Panc1 (cell line): Measurements from ENCODE around the gene TRPV6. TPM values are rescaled to one million over a fixed set of nuclear protein-coding genes. Genes with fewer than 3 reads are reported as not detected.

Source experiments
- ATAC-seq: fragments of 200-7000 bp; cut with Tn5 transposase; 2 replicates; pipeline ENCODE4 v1.9.1; 2020; ENCODE audit warnings: mild to moderate bottlenecking, moderate library complexity
- BruUV-seq: library from RNA; stranded (reverse); fragments of 400-500 nt; replicated peaks from 2 replicates; lab custom pipeline; 2021; lab: Mats Ljungman, UMichigan
- CTCF ChIA-PET: fragments of 300-600 bp; sonication (Branson Sonifier 250); formaldehyde crosslinking; loops from one replicate; lab custom pipeline; 2022; ENCODE audit warnings: antibody characterized with exemption; lab: Charles Lee
- POLR2A ChIA-PET: fragments of 300-600 bp; sonication (Branson Sonifier 250); formaldehyde crosslinking; loops from one replicate; lab custom pipeline; 2022; ENCODE audit warnings: antibody characterized with exemption; lab: Charles Lee
- DNase-seq: peaks from one replicate; pipeline ENCODE4 v3.0.0-alpha.2; 2010; ENCODE audit warnings: low read depth, low spot score
- H3K27ac ChIP-seq: 2 replicates; pipeline ENCODE4 v1.5.1; 2011; ENCODE audit warnings: mild to moderate bottlenecking, low read length, inconsistent platforms
- H3K27me3 ChIP-seq: fragments of 200-500 bp; sonication (Bioruptor generic); 2 replicates; pipeline ENCODE4 v1.6.0; 2014; ENCODE audit warnings: low read length, inconsistent platforms; ENCODE audit not compliant: control insufficient read depth, insufficient read depth
- H3K36me3 ChIP-seq: fragments of 200-500 bp; sonication (Bioruptor generic); 2 replicates; pipeline ENCODE4 v1.5.1; 2014; ENCODE audit warnings: inconsistent platforms, mild to moderate bottlenecking, low read length, moderate library complexity; ENCODE audit not compliant: control insufficient read depth, insufficient read depth
- H3K4me1 ChIP-seq: 2 replicates; pipeline ENCODE4 v1.5.1; 2011; ENCODE audit warnings: inconsistent platforms, mild to moderate bottlenecking, low read length, moderate library complexity; ENCODE audit not compliant: control insufficient read depth, insufficient read depth
- H3K4me3 ChIP-seq, 2 experiments: 2 replicates each; pipeline ENCODE4 v1.5.1; 2011 to 2012; ENCODE audit warnings: low read depth in 2 of 2, low read length in 2 of 2, mild to moderate bottlenecking in 2 of 2, inconsistent platforms in 1 of 2, moderate library complexity in 1 of 2
- H3K9me3 ChIP-seq: fragments of 200-500 bp; sonication (Bioruptor generic); 2 replicates; pipeline ENCODE4 v1.5.1; 2014; ENCODE audit warnings: low read depth, mild to moderate bottlenecking, inconsistent platforms, low read length, moderate library complexity; ENCODE audit not compliant: control insufficient read depth, insufficient read depth
- POLR2AphosphoS5 ChIP-seq: IDR thresholded peaks from 2 replicates; pipeline ENCODE4 v1.6.1; 2012; ENCODE audit warnings: mild to moderate bottlenecking, low read depth, low read length, moderate library complexity
- REST ChIP-seq, 2 experiments: IDR thresholded peaks; 2 replicates each; pipeline ENCODE4 v1.6.1; 2011 to 2012; ENCODE audit warnings: low read depth in 2 of 2, control low read depth in 1 of 2, low read length in 1 of 2, mild to moderate bottlenecking in 1 of 2, moderate library complexity in 1 of 2; ENCODE audit not compliant: insufficient read depth in 1 of 2
- SIN3A ChIP-seq: IDR thresholded peaks from 2 replicates; pipeline ENCODE4 v1.6.1; 2012; ENCODE audit warnings: low read depth, mild to moderate bottlenecking, low read length, moderate library complexity, borderline replicate concordance; ENCODE audit not compliant: insufficient read depth
- TCF7L2 ChIP-seq: IDR thresholded peaks from 2 replicates; pipeline ENCODE4 v1.6.1; 2011; ENCODE audit warnings: mild to moderate bottlenecking, low read depth, low read length, inconsistent platforms
- in situ Hi-C: cut with HindIII; loops from 2 replicates; pipeline ENCODE4 v1.10.0; 2016; ENCODE audit warnings: low sequenced_read_pairs, low pct_unique_long_range_greater_than_20kb
- intact Hi-C: fragments of 100-400 bp; cut with micrococcal nuclease; formaldehyde crosslinking; loops from one replicate; pipeline ENCODE4 v1.10.0; 2022; ENCODE audit not compliant: unreplicated experiment
- total RNA-seq: library from RNA; stranded (reverse); gene quantifications from one replicate; pipeline ENCODE4 v1.2.1, GENCODE V29; 2021; ENCODE audit not compliant: unreplicated experiment
- TF ChIP-seq, protein P1 (sequence below): fragments of 450-650 bp; IDR thresholded peaks from 2 replicates; pipeline ENCODE4 v1.5.1; 2017; ENCODE audit warnings: mild to moderate bottlenecking

The TRPV6 gene
- total RNA-seq, 1 experiment from 2014 or later = not detected

DNA sequence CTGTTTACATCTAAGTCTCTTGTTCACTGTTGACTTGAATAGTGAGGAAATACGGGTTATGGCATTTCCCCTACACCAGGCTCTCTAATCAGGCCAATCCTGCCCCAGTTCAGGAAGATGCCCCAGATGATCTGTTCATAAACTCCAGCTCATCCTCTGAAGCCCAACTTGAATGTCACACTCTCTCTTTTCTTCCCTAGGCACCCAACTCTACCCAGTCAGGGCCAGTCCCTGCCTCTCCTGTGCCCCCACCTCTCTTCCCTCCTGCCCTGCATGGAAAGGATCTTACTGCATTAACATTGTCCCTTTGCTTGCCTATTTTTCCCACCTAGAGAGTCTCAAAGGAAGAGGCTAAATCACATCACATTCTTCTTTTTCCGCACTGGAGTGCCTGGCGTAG is 10.6 kb upstream of the TRPV6 start:
- BruUV-seq = no TSS peak
- H3K4me3 ChIP-seq = no peak overlapping the region
- DNase-seq (no peak), ATAC-seq (no peak)
- no peak overlapping the region for H3K27ac ChIP-seq
- CTCF ChIA-PET = no interaction called here
- in situ Hi-C loops (no loop called here), intact Hi-C loops (no loop called here)
- TF ChIP-seq TCF7L2 = no peak
- TF ChIP-seq, protein P1, sequence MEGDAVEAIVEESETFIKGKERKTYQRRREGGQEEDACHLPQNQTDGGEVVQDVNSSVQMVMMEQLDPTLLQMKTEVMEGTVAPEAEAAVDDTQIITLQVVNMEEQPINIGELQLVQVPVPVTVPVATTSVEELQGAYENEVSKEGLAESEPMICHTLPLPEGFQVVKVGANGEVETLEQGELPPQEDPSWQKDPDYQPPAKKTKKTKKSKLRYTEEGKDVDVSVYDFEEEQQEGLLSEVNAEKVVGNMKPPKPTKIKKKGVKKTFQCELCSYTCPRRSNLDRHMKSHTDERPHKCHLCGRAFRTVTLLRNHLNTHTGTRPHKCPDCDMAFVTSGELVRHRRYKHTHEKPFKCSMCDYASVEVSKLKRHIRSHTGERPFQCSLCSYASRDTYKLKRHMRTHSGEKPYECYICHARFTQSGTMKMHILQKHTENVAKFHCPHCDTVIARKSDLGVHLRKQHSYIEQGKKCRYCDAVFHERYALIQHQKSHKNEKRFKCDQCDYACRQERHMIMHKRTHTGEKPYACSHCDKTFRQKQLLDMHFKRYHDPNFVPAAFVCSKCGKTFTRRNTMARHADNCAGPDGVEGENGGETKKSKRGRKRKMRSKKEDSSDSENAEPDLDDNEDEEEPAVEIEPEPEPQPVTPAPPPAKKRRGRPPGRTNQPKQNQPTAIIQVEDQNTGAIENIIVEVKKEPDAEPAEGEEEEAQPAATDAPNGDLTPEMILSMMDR = no peak
- TF ChIP-seq REST (IDR thresholded peaks at IDR 0.05; ENCODE audit: insufficient read depth in 1 of 2, low read depth in 2 of 2, low read length in 1 of 2) = no peak
- no peak for TF ChIP-seq SIN3A
- TF ChIP-seq POLR2AphosphoS5 = no peak
- POLR2A ChIA-PET = no interaction called here
- no peaks in the 10 kb centered on the region for H3K36me3 ChIP-seq
- H3K4me1 ChIP-seq = no peaks in the 10 kb centered on the region
- H3K27me3 ChIP-seq = no peaks in the 10 kb centered on the region; the same call in 1 of the 2 replicates
- H3K9me3 ChIP-seq = no peaks in the 10 kb centered on the region

DNA sequence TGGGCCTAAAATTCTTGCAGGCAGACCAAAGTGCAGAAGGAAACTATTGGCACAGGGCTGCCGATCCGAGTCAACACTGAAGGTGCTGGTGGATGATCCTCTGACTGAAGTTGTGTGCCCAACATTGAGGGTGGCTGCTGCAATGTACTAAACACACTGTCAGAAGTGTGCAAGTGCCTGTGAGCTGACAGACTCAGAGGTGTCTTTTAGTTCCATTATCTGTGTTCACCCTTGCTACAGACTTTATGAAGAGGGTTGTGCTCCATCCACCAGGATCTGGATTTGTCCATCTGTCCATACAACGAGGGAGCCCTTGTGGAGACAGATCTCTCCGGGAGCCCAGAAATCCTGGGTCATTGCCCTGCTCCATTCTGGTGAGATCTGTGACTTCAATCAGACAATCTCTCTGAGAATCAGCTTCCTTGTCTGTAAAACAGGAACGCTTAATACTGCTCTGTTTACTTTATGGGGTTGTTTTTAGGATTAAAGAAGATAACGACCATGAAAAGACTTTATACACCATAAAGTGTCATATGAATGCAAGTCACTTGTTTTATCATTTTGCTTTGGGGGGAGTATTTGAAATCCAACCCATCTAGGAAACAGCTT is 9.5 kb upstream of the TRPV6 start:
- no peaks in the 10 kb centered on the region for H3K9me3 ChIP-seq
- BruUV-seq = no TSS peak
- POLR2A ChIA-PET = no interaction called here
- DNase-seq (no peak), ATAC-seq (no peak)
- no peaks in the 10 kb centered on the region for H3K36me3 ChIP-seq
- H3K27me3 ChIP-seq = no peaks in the 10 kb centered on the region; the same call in 1 of the 2 replicates
- intact Hi-C loops = no loop called here
- CTCF ChIA-PET = no interaction called here
- H3K4me3 ChIP-seq = no peak overlapping the region
- no peaks in the 10 kb centered on the region for H3K4me1 ChIP-seq
- in situ Hi-C loops = no loop called here
- TF ChIP-seq, protein P1 = no peak
- no peak for TF ChIP-seq POLR2AphosphoS5
- no peak for TF ChIP-seq TCF7L2
- no peak for TF ChIP-seq REST (IDR thresholded peaks at IDR 0.05; ENCODE audit: insufficient read depth in 1 of 2, low read depth in 2 of 2, low read length in 1 of 2)
- TF ChIP-seq SIN3A = no peak
- H3K27ac ChIP-seq = no peak overlapping the region
